ENCODE measurements around the gene TMC1.

Gene TMC1

GRCh38 chr9:72650206-72650605, 128.8 kb downstream of the TMC1 start:
- H3K4me3 ChIP-seq (ENCODE audit: low read depth, low read length): no peak overlapping the region
- DNase-seq (ENCODE audit: low read depth): no peak

GRCh38 chr9:72656021-72656420, 134.6 kb downstream of the TMC1 start:
- no peak for DNase-seq (ENCODE audit: low read depth)

DNA sequence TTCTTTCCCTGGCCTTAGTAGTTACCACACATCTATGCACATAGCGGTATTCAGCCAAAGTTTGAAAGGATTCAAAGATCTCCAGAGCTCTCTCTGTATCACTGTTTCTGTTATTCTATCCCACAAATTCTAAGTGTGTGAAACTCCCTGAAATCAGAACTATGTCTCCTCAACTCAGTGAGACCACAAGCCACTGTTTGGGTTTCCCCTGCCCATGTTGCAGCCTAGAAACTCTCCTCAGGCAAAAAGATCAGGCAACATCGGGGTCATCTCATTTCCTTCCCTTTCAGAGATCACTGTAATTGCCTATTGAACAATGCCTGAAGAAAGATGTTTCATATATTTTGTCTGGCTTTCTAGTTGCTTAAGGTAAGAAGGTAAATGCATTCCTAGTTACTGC, 135.6 kb downstream of the TMC1 start:
- no peak for DNase-seq (ENCODE audit: low read depth)
- H3K4me3 ChIP-seq (ENCODE audit: low read depth, low read length): no peak overlapping the region

More at GRCh38 chr9:72656021-72656420, 134.6 kb downstream of the TMC1 start:
- no peak overlapping the region for H3K4me3 ChIP-seq (ENCODE audit: low read depth, low read length)

DNA sequence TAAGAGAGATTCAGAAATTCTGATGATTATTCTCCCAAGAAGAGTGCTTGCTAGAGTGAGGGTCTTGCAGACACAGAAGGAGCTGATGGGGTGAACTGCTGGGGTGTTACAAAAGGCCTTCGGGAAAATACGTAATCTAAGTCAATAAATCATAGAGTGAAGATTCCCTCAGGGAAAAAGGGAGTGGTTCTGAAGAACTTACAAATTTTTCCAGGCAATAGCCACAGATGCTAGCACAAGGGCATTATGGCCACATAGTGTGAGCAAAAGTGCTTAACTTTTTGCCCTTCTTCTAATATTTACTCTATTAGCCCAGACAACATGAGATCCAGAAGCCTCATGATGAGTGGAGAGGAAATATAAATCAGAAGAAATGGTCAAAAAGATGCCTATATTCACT, 137.3 kb downstream of the TMC1 start:
- no peak for DNase-seq (ENCODE audit: low read depth)
- no peak overlapping the region for H3K4me3 ChIP-seq (ENCODE audit: low read depth, low read length)

DNA sequence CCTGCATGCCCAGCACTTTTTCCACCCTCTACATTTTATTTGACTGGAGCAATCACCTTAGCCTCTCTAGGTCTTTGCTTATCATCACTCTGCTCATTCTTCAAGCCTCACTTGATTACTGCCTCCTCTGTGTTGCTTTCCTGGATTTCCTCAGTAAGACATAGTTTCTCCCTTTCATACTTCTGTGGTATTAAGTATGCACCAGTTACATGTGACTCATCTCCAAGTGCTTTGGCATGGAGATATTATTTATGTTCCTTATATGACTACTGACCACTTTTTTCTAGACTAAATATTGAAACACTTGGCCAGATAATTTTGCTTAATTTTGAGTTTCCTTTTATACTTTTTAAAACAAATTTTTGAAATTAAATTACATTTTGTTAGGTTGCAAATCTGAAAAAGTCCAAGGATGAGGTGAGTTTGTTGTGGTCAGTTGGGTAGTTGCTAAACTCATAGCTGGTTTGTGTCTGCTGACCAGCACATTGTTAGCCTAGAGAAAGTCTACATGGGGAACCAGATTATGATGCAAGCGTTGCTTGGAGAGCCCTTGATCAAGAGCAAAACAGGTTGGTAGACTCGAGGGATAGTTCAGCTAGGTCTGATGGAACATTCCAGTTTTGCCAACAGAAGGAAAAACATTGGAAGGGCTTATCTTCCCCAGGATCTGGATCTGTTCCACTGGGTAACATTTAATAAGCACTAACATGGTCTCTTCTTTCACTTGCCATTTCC, 140.2 kb downstream of the TMC1 start:
- peak; percentile 18 for DNase-seq (ENCODE audit: low read depth)
- H3K4me3 ChIP-seq (ENCODE audit: low read depth, low read length): no peak overlapping the region

DNA sequence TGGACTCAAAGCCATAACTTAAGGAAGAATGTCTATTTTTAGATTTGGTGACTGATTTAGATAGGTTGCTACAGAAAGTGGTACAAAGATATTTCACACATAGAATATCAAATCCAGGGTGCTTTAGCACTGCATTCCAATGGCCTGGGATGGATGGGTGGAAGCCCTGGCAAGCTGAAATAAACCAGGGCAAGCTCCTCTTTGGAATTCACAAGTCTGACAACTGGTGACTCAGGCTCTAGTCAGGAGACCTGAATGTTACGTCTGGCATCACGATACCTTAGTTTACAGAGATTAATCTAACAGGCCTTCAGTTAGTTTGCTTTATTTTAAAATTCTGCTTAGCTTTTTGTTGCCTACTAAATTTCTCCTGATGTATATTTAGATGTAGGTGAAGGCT, 144.0 kb downstream of the TMC1 start:
- H3K4me3 ChIP-seq (ENCODE audit: low read depth, low read length): no peak overlapping the region
- peak; percentile 40 for DNase-seq (ENCODE audit: low read depth)

DNA sequence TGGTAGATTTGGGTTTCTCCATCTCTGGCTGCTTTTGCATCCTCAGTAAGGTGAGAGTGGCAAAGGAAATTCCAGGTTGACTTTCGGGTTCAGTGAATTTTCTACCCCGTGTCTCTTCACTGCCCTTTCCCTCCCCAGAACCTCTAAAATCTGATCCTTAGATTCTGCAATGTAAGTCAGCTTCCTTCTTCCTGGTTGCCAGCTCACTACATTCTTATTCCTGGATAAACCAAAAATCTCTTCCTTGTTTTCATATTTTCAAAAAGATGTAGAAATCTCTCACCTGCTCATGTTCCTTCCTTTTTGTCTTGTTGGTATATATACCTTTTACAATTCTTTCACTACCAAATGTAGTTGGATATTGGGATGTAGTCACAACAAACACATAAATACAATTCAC, 145.8 kb downstream of the TMC1 start:
- no peak for DNase-seq (ENCODE audit: low read depth)
- no peak overlapping the region for H3K4me3 ChIP-seq (ENCODE audit: low read depth, low read length)

DNA sequence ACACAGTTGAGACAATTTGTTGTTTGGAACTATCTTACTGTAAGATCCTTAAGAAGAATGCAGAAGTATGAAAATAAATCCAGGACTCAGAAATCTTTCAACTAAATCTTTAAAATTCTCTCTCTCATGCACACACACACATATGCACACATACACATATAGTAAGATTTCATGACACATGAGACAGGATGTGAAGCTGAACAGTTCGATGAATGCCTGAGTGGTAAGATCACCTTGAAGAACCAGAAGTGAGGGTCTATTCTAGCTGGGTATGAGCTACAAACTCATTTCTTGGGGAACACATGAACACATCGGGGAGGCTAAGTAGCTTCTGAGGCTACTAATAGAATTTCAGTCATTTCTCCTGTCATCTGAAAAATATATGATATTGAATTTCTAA, 153.6 kb downstream of the TMC1 start:
- H3K4me3 ChIP-seq (ENCODE audit: low read depth, low read length): no peak overlapping the region
- DNase-seq (ENCODE audit: low read depth): no peak

- no peak overlapping the region for H3K4me3 ChIP-seq (ENCODE audit: low read depth, low read length)
- peak; percentile 74 for DNase-seq (ENCODE audit: low read depth)
These were observed 154.2 kb downstream of the TMC1 start for GRCh38 chr9:72675586-72675985.

GRCh38 chr9:72680593-72681282, 159.3 kb downstream of the TMC1 start:
- no peak overlapping the region for H3K4me3 ChIP-seq (ENCODE audit: low read depth, low read length)
- no peak for DNase-seq (ENCODE audit: low read depth)

- no peak overlapping the region for H3K4me3 ChIP-seq (ENCODE audit: low read depth, low read length)
These were observed 159.8 kb downstream of the TMC1 start for GRCh38 chr9:72681283-72681630.

DNA sequence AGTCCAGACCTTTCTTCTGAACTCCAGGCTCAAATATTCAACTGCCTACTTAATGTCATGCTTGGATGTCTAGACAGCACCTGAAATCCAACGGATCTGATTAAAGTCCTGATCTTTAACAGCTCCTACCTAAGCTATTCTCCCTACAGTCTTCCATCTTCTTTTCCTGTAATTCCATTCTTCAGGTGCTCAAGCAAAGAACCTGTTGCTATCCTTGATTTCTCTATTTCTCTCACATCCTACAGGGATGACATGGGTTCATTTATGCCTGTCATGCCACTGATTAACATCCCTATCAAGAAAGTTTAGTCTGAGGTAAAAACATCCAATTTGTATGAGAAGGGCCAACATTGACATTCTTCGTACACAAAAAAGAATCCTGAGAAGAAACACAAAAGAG, 163.2 kb downstream of the TMC1 start:
- no peak for DNase-seq (ENCODE audit: low read depth)
- H3K4me3 ChIP-seq (ENCODE audit: low read depth, low read length): no peak overlapping the region

More at GRCh38 chr9:72681283-72681630, 159.8 kb downstream of the TMC1 start:
- DNase-seq (ENCODE audit: low read depth): no peak

GRCh38 chr9:72685911-72686310, 164.5 kb downstream of the TMC1 start:
- no peak overlapping the region for H3K4me3 ChIP-seq (ENCODE audit: low read depth, low read length)
- DNase-seq (ENCODE audit: low read depth): no peak

DNA sequence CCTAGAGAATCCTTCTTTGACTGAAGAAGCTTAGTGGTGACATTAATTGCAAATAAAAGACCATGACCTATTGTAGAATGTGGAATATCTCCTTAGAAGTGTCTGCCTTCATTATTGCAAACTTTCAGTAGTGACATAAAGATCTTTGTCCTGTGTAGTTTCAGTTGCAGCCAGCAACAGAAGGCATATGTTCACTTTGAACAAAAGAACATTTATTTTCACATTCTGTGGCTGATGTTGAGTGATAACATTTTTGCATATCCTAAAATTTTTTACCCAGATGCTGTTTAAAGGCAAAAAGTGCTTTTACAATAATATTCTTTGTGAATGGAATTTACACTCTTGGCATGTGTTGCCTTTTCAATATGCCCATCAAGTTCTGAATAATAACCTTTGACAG, 165.9 kb downstream of the TMC1 start:
- H3K4me3 ChIP-seq (ENCODE audit: low read depth, low read length): no peak overlapping the region
- DNase-seq (ENCODE audit: low read depth): no peak

GRCh38 chr9:72691671-72692070, 170.3 kb downstream of the TMC1 start:
- no peak overlapping the region for H3K4me3 ChIP-seq (ENCODE audit: low read depth, low read length)
- no peak for DNase-seq (ENCODE audit: low read depth)

GRCh38 chr9:72695365-72695764, 174.0 kb downstream of the TMC1 start:
- DNase-seq (ENCODE audit: low read depth): no peak
- H3K4me3 ChIP-seq (ENCODE audit: low read depth, low read length): no peak overlapping the region

GRCh38 chr9:72696511-72696910, 175.1 kb downstream of the TMC1 start:
- H3K4me3 ChIP-seq (ENCODE audit: low read depth, low read length): no peak overlapping the region

DNA sequence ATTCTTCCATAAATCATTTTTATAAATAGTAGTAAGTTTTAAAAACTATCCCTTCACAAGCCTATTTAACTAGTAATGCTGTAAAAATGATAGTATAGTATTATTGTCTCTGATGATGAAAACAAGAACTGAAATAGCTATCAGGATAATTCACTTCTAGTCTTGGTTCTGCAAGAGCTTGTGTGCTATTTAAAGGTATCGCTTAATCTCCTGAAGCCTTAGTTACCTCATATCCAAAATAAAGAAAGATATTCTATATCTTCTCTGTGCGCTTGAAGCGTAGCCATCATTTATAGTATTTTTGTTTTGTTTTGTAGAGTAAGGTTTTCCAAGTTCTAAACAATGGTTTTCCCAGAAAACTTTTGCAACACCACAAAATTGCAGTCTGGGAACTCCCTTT, 180.1 kb downstream of the TMC1 start:
- no peak for DNase-seq (ENCODE audit: low read depth)
- no peak overlapping the region for H3K4me3 ChIP-seq (ENCODE audit: low read depth, low read length)

More at GRCh38 chr9:72696511-72696910, 175.1 kb downstream of the TMC1 start:
- DNase-seq (ENCODE audit: low read depth): no peak

DNA sequence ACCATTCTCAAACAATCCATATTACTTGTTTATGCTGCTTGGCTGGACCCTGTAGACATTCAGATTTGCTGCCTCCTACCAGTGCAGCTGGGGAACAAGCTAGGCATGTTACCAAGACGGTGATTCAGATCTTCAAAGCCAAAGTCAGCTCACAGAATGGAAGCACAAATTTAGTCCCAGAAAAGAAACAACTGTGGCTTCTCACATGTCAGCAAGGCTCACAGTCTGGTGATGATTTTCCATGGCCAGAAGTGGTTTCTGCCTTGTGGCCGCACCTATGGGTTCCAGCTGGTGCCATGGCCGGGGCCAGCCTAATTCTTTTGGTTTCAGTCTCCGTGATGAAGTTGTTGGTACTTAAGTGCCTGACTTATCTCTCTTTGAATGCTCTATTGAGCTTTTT, 182.2 kb downstream of the TMC1 start:
- H3K4me3 ChIP-seq (ENCODE audit: low read depth, low read length): no peak overlapping the region
- DNase-seq (ENCODE audit: low read depth): no peak

DNA sequence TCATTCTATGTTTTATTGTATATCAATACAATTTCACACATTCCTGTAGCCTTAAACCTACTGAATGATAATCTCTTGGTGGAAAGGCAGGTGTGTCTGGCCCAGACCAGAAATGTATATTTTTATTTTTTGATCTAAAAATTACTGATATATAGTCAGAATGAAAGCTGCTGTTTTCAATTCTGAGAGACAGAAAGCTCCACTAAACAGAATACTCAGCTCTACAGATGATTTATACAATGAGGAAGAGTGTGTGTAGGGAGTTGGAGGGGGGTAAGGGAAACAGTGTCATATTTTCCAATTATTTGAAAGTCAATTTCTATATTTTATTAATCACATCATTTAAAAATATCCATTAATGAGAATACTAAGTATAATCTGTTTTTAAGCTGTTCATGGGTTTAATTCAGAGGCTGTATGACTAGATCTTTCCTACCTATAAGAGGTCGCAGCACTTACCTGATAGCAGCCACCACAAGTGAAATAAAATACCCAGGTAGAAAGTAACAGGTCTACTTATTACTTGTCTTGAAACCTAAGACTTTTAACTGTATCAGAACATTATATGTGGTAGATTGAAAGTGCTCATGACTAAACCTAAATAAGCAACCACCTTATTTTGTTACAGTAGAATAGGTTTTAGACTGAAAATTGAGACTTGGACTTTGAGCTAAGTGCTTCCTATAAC, 183.4 kb downstream of the TMC1 start:
- H3K4me3 ChIP-seq (ENCODE audit: low read depth, low read length): no peak overlapping the region
- no peak for DNase-seq (ENCODE audit: low read depth)

GRCh38 chr9:72718503-72718902, 197.1 kb downstream of the TMC1 start:
- H3K4me3 ChIP-seq (ENCODE audit: low read depth, low read length): no peak overlapping the region
- DNase-seq (ENCODE audit: low read depth): no peak
